Suprapubic skin (tissue), 4 donors: ENCODE measurements around the gene SLC12A3.

ENCODE experiments used
- CTCF ChIP-seq, 2 donors: fragments of 200-600 bp in 1 of 2; fragments of 450-650 bp in 1 of 2; sonication (generic) in 1 of 2; IDR thresholded peaks; one replicate each; pipeline ENCODE4 v1.5.1; 2016 to 2019; ENCODE audit warnings: antibody characterized with exemption in 2 of 2, mild to moderate bottlenecking in 1 of 2, moderate library complexity in 1 of 2
- EP300 ChIP-seq: sonication (generic); formaldehyde crosslinking; IDR thresholded peaks from one replicate; pipeline ENCODE4 v1.6.1; 2017; ENCODE audit warnings: antibody characterized with exemption
- POLR2A ChIP-seq, 2 donors: fragments of 450-650 bp; IDR thresholded peaks; one replicate each; pipeline ENCODE4 v1.6.1; 2017; ENCODE audit warnings: antibody characterized with exemption in 2 of 2, mild to moderate bottlenecking in 2 of 2, moderate library complexity in 2 of 2
- POLR2AphosphoS5 ChIP-seq, 3 donors: sonication (generic); formaldehyde crosslinking; IDR thresholded peaks; one replicate each; pipeline ENCODE4 v1.6.1; 2017; ENCODE audit warnings: antibody characterized with exemption in 3 of 3

- TF ChIP-seq POLR2A (IDR thresholded peaks at IDR 0.05) (no peak), POLR2AphosphoS5 (IDR thresholded peaks at IDR 0.05) (no peak), CTCF (IDR thresholded peaks at IDR 0.05) (no peak), EP300 (no peak)
These were observed 49.9 kb downstream of the SLC12A3 start for GRCh38 chr16:56914896-56915295.
